ENCODE results near the gene TENM4.

DNA sequence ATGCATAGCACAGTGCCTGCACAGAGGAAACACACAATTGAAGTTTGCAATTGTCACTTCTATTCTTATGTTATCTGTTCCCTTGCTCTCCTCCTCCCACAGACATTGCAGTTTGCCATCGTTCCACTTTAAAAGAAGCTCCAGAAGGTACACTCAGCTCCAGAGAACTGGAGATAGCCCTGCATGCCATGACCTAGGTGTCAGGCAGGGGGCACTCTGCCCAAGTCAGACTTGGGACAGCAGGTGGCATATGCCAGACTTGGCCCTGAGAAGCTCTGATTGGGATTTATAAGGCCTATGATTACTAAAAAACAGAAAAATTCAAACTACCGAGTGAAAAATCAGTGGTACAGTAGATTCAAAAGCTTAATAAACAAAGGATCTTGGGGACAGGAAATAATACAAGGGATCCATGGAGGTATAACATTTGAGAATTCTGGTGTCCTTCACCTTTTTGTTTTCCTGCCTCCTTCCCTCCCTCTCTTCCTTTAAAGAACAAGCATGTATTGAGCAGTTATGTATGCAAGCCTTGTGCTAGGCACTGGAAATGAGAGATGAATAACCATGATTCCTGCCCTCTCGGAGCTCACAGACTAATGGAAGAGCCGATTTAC is 40.0 kb downstream of the TENM4 start:
- TF ChIP-seq EZH2 (IDR thresholded peaks at IDR 0.05) (no peak), POLR2AphosphoS5 (IDR thresholded peaks at IDR 0.05; ENCODE audit: borderline replicate concordance, low read depth, low read length) (no peak), FOXP2 (optimal IDR thresholded peaks at IDR 0.05; ENCODE audit: control extremely low read depth, extremely low read length, insufficient read depth) (no peak)
